ENCODE results near the gene ZYX. TPM values are rescaled to one million over a fixed set of nuclear protein-coding genes. Genes with fewer than 3 reads are reported as not detected.
"Not testable (repeated sequence)": the region's sequence is repeated elsewhere in the genome, so short reads cannot be mapped to it uniquely, and the experiment has no call there.

Gene ZYX
- total RNA-seq, 1 donor from 2014 or later, result 271 TPM

DNA sequence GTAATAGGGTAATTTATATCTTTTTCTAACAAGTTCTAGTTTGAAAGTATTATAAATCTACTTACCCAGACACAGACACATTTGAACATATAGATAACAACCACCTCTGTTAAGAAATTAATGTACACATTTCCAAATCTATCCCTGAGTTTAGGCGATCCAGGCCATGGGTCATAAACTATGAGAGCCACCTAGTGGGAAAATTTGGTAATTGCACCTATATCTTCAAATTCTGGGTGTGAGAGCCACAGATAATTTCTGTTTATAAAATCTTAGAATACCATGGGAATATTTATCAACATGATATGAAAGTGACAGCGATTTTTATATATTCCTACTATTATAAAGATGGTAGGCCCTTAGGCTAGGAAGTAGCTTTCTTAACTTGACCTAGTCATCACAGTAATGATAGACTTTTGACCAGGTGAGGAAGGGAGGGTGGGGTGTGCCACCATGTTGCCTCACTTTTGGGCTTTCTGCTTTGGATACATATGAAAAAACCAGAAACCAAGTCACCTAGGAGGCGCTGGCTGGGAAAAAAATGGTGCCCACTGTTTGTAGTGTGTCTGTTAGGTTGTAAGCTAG lies 35.5 kb downstream of the ZYX start:
- DNase-seq (ENCODE audit: low spot score), result no peak

DNA sequence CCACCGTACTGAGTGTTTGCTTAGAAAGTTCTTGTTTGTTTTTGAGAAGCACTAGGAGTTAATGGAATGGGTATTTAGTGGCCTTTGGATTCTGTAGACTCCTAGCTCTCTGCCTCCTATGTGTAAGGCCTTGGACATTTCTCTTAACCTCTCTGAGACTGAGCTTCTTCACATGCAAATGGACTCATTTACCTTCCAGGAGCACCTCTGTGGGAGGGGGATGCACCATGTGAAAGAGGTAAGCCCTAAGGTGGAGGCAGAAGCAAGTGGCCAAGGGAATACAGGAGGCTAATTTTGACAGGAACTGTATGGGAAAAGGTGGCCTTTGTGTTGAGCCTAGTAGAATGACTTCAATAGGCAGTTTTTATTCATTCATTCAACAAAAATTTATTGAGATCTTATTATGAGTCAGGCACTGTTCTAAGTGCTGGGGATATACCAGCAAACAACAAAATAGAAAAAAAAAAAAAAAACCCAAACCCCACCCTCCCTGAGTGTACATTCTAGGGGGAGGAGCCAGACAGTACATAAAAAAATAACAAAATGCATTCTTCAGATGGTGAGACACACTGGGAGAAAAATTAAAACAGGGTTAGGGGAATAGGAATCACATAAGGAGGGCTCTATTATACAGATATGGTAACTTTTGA lies 36.7 kb downstream of the ZYX start:
- DNase-seq (ENCODE audit: low spot score), result no peak

GRCh38 chr7:143418681-143419458 lies 37.7 kb downstream of the ZYX start:
- no peak for DNase-seq (ENCODE audit: low spot score)

DNA sequence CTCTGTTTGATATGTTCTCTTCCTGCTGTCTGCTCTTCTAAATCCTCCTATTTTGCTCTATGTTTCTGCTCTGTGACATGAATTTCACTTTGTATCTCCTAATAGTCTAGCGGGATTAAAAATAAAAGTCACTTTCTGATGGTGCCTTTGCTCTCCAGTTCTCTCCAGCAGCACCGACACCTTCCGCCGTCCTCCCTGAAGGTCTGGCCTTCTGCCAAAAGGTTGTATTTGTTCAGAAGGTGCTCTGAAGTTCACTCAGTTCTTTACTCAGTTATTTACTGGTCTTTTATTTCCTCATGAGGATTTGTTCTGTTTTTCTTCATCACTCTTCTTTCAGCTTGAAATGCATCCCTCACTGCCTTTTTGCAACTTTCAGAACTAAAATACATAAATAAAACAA lies 38.7 kb downstream of the ZYX start:
- no peak for DNase-seq (ENCODE audit: low spot score)

- DNase-seq (ENCODE audit: low spot score), result not testable (repeated sequence)
Observed at GRCh38 chr7:143420624-143421023, 39.5 kb downstream of the ZYX start.

GRCh38 chr7:143422033-143422432 lies 40.9 kb downstream of the ZYX start:
- no peak for DNase-seq (ENCODE audit: low spot score)

GRCh38 chr7:143424476-143424875 lies 43.3 kb downstream of the ZYX start:
- not testable (repeated sequence) for DNase-seq (ENCODE audit: low spot score)

DNA sequence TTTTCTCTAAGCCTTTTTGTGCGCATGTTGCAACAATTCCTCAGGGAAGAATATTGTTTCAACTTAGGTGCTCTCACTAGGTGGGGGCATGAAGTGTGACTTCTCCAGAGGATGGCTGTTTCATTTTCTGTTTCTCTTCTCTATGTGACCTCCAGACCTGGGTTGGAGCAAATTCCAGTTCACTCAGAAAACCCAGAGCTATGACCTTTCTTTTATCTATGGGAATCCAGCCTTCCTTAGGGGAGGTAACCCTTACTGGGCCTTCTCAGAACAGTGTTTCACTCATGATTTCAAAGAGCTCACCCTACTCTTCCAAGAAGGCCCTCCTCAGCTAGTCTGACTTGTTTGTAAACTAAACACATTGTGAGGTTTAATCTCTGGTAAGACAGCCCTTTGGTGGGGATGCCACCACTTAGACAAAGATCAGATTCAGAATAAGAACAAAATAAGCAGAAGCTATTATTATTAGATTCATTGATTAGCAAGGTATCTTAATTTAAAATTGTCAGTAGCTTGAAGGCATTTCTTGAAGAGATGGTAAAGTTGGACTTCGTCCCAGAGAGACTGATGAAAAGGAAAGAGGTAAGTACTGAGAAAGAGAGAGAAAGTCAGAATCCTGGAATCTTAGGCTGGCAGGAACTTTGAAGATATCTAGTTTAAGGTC lies 45.5 kb downstream of the ZYX start:
- DNase-seq (ENCODE audit: low spot score), result no peak

GRCh38 chr7:143429770-143430698 lies 48.9 kb downstream of the ZYX start:
- DNase-seq (ENCODE audit: low spot score), result no peak

- no peak for DNase-seq (ENCODE audit: low spot score)
Observed at GRCh38 chr7:143431109-143431508, 50.0 kb downstream of the ZYX start.

DNA sequence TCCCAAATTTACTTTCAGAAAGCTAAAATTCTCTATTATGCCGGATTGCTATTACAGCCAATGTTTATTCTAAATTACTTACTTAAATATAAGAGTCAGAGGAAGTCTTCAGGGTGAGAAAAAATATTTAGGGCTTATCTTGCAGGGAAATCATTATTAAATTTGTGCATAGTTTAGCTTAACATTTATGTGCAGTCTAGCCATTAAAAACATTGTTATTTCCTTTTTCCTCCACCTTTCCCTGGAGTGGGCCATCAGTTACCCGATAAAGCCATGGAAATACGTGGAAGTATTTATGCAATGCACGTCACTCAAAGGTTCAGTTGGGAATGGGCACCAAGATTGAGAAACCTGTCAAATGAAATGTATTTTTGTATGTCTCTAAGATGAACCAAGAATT lies 52.6 kb downstream of the ZYX start:
- no peak for DNase-seq (ENCODE audit: low spot score)

DNA sequence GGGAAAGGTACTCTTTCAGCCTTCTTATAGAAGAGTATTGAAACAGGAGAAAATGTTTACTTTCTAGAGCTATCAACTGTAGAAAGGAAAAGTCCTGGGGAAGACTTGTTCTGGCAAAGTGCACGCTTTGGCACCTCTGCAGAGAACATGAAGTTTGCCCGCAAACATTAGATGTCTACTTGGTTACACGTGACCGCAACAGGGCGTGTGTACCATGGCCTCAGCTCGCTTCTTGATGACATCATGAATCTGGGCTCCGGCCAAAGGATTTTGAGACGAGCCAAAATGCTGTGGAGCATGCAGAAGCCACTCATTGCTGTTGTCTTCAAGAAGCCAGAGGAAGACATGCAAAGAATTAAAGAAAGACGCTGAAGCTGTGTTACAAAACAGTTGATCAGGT lies 53.5 kb downstream of the ZYX start:
- no peak for DNase-seq (ENCODE audit: low spot score)

DNA sequence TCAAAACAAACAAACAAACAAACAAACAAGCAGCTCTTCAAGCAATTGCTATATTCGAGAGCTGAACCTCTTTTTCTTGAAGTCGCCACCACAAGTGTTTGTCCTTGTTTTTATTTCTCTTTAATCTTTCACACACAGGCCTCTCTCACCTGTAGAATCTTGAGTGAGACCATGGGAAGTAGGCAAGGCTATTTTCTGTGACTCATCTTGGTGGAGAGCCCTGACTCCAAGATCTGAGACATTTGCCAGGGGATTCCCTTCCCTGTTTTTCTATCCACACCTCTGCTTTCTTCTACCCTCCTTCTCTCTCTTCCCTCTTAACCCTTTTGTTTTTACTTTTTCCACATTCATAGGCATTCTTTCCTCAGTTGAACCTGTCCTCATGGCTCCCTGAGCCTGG lies 54.1 kb downstream of the ZYX start:
- no peak for DNase-seq (ENCODE audit: low spot score)

- no peak for DNase-seq (ENCODE audit: low spot score)
Observed at GRCh38 chr7:143436325-143436946, 55.3 kb downstream of the ZYX start.

GRCh38 chr7:143437578-143437977 lies 56.4 kb downstream of the ZYX start:
- no peak for DNase-seq (ENCODE audit: low spot score)

DNA sequence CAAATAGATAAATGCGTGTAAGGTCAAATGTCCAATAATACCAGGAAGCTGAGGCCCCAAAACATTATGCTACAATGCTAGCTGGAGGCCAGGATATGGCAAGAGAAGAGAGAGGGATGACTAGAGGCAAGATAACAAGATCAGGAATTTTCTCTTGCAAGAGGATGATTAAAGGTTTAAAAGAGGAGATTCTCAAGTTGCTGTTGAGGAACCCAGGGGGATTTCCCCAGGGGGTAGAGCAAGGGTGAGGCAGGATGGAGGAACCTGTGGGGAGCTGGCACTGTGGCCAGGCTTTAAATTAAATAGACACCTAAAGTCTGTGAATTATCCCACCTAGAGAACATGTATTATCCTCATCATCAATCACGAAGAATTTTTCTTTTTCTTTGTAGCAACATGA lies 58.7 kb downstream of the ZYX start:
- DNase-seq (ENCODE audit: low spot score), result no peak

All from mesenteric fat pad (tissue), 1 donor.